Pancreas (tissue), 10 donors: ENCODE data around the gene EGR1. TPM values are rescaled to one million over a fixed set of nuclear protein-coding genes. Genes with fewer than 3 reads are reported as not detected.
A peak's percentile ranks its signal among the peaks of the same experiment; 100 is the strongest.

Source experiments
- ATAC-seq, 4 donors: fragments of 200-7000 bp; cut with Tn5 transposase; one replicate each; pipeline versions ENCODE4 v1.8.0 to v1.9.1; 2020; ENCODE audit warnings: mild to moderate bottlenecking in 4 of 4, moderate library complexity in 4 of 4
- DNase-seq, 6 donors: peaks; one replicate each; pipeline ENCODE4 v3.0.0-alpha.2; 2020
- FAIRE-seq: peaks from 2 replicates; lab custom pipeline; 2012; peaks lifted over from hg19 to GRCh38; lab: Jason Lieb, UNC
- H3K27ac ChIP-seq, 4 donors: fragments of 200-600 bp; sonication (generic); 1 replicate in 3 of 4; 2 replicates in 1 of 4; pipeline versions ENCODE4 v1.5.0 to v1.8.0; 2020
- H3K27me3 ChIP-seq, 4 donors: fragments of 200-600 bp; one replicate each; pipeline ENCODE4 v1.8.0; 2021
- H3K36me3 ChIP-seq, 3 donors: fragments of 200-600 bp; sonication (generic) in 1 of 3; one replicate each; pipeline versions ENCODE4 v1.5.0 to v1.8.0; 2020 to 2021
- H3K4me1 ChIP-seq, 3 donors: fragments of 200-600 bp; one replicate each; pipeline ENCODE4 v1.8.0; 2021
- H3K4me3 ChIP-seq, 4 donors: fragments of 200-600 bp; sonication (generic) in 2 of 4; one replicate each; pipeline versions ENCODE4 v1.5.0 to v1.8.0; 2020 to 2021
- H3K9me3 ChIP-seq, 4 donors: fragments of 200-600 bp; one replicate each; pipeline ENCODE4 v1.8.0; 2021
- CTCF ChIP-seq, 4 donors: fragments of 200-600 bp; sonication (generic) in 3 of 4; IDR thresholded peaks; one replicate each; pipeline versions ENCODE4 v1.5.0 to v1.8.0; 2021; ENCODE audit warnings: antibody characterized with exemption in 4 of 4
- WGBS, 2 donors: extraction: QIAGEN DNeasy Blood & Tissue Kit; methylation state at CpG; one replicate each; pipeline ENCODE4 v1.1.7; 2013; 5-methylcytosine and 5-hydroxymethylcytosine counted together
- intact Hi-C, 3 donors: fragments of 100-400 bp; cut with DNase I; formaldehyde crosslinking; loops; one replicate each; pipeline versions ENCODE4 v1.11.1 to v1.14.2; 2022
- polyA plus RNA-seq, 2 donors: library from polyadenylated mRNA; stranded (reverse); fragments of 200-250 nt; gene quantifications; one replicate each; pipeline ENCODE4 v1.2.3, GENCODE V29; 2013
- total RNA-seq, 6 donors: library from RNA; stranded (reverse); fragmentation: NEBNext Ultra II Directional in 4 of 6; extraction: Animal tissue kit (Norgen Biotek cat#: 25700) in 4 of 6; gene quantifications; one replicate each; pipeline versions ENCODE4 v1.2.1 to v1.2.4, GENCODE V29; 2021 to 2023
- donor health status: healthy with polysubstance abuse.
- donor health status: DM: no; HTN: no; CAD: no; lungs with moderate emphysema.
- donor health status: DM: no; HTN: no; CAD: no.
- donor health status: control.
- donor health status: control.
- donor health status: Bipolar disorder and iron deficiency.
- donor health status: DM: yes; HTN: yes; CAD: no.
- donor health status: DM: no; HTN: no; CAD: no.
- donor health status: DM: no; HTN: no; CAD: no.
- donor health status: DM: yes; HTN: yes; CAD: no.

Gene EGR1
- total and polyA plus RNA-seq, 8 donors: 16.4 to 120 (median 31.0) TPM

- 61 to 64% methylated on average over 4 of the region's 4 CpGs for WGBS, 2 donors
- no peak overlapping the region for H3K4me3 ChIP-seq
- no peak for TF ChIP-seq CTCF (IDR thresholded peaks at IDR 0.05)
- no peaks in the 10 kb centered on the region for H3K9me3 ChIP-seq
- intact Hi-C loops: loop anchor here (5.0 to 10.0 kb wide), 3 partner anchors 47 to 55 kb away; no protein-coding TSS in a partner anchor
- ATAC-seq (no peak), DNase-seq (no peak), FAIRE-seq (no peak)
- no peak overlapping the region for H3K27ac ChIP-seq
- H3K36me3 ChIP-seq: no peaks in the 10 kb centered on the region
- H3K4me1 ChIP-seq: peaks cover 0 to 6% (median 0%) of the 10 kb centered on the region in 3 donors
- no peaks in the 10 kb centered on the region for H3K27me3 ChIP-seq
These were observed 36.8 kb downstream of the EGR1 start for GRCh38 chr5:138502121-138502520.

DNA sequence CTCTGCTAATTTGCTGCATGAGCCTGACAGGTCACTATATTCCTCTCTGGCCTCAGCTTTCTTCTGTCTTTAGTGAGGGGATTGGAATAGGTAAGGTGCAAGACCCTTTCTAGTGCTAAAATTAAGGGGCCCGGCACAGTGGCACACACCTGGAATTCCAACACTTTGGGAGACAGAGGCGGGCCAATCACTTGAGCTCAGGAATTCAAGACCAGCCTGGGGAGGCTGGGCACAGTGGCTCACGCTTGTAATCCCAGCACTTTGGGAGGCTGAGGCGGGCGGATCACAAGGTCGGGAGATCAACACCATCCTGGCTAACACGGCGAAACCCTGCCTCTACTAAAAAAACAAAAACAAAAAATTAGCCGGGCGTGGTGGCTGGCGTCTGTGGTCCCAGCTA, 37.2 kb downstream of the EGR1 start:
- no peaks in the 10 kb centered on the region for H3K9me3 ChIP-seq
- no peak overlapping the region for H3K27ac ChIP-seq
- WGBS, 2 donors: 69 to 75% methylated on average over 11 of the region's 11 CpGs
- TF ChIP-seq CTCF (IDR thresholded peaks at IDR 0.05): no peak
- intact Hi-C loops: loop anchor here (5.0 to 10.0 kb wide), 3 partner anchors 48 to 55 kb away; no protein-coding TSS in a partner anchor
- H3K4me3 ChIP-seq: no peak overlapping the region
- ATAC-seq (no peak), DNase-seq (no peak), FAIRE-seq (no peak)
- H3K4me1 ChIP-seq: peaks cover 0 to 6% (median 0%) of the 10 kb centered on the region in 3 donors
- H3K36me3 ChIP-seq: peaks cover 0 to 2% (median 0%) of the 10 kb centered on the region in 3 donors
- no peaks in the 10 kb centered on the region for H3K27me3 ChIP-seq

GRCh38 chr5:138503487-138504270, 38.4 kb downstream of the EGR1 start:
- peak; percentile 63 to 77 (median 68) for TF ChIP-seq CTCF (IDR thresholded peaks at IDR 0.05)
- FAIRE-seq (no peak), DNase-seq (peak in 1 of 6 donors; percentile 53), ATAC-seq (peak; percentile 82 to 96 (median 89))
- H3K36me3 ChIP-seq: peaks cover 0 to 14% (median 0%) of the 10 kb centered on the region in 3 donors
- no peak overlapping the region for H3K4me3 ChIP-seq
- no peaks in the 10 kb centered on the region for H3K27me3 ChIP-seq
- intact Hi-C loops: loop anchor here (5.0 to 10.0 kb wide), 3 partner anchors 49 to 56 kb away; no protein-coding TSS in a partner anchor
- H3K9me3 ChIP-seq: no peaks in the 10 kb centered on the region
- no peak overlapping the region for H3K27ac ChIP-seq
- H3K4me1 ChIP-seq: peaks cover 0 to 6% (median 0%) of the 10 kb centered on the region in 3 donors
- 22% methylated on average over 6 of the region's 6 CpGs for WGBS, 2 donors

GRCh38 chr5:138504799-138505198, 39.5 kb downstream of the EGR1 start:
- Histone ChIP-seq H3K27me3 (no peaks in the 10 kb centered on the region), H3K27ac (no peak overlapping the region), H3K9me3 (no peaks in the 10 kb centered on the region), H3K36me3 (peaks cover 0 to 21% (median 0%) of the 10 kb centered on the region in 3 donors), H3K4me3 (no peak overlapping the region), H3K4me1 (peaks cover 0 to 6% (median 0%) of the 10 kb centered on the region in 3 donors)
- TF ChIP-seq CTCF (IDR thresholded peaks at IDR 0.05): no peak
- peak; percentile 44 to 75 (median 60) for ATAC-seq
- DNase-seq: peak in 4 of 6 donors; percentile 44 to 67 (median 52)
- 14 to 20% methylated on average over 4 of the region's 4 CpGs for WGBS, 2 donors
- no peak for FAIRE-seq
- intact Hi-C loops: loop anchor here (5.0 to 10.0 kb wide), 3 partner anchors 50 to 57 kb away; no protein-coding TSS in a partner anchor
